Left lung (tissue), 10 donors: ENCODE data around the gene CFAP73. TPM values are rescaled to one million over a fixed set of nuclear protein-coding genes. Genes with fewer than 3 reads are reported as not detected.

Experiments used
- ATAC-seq: fragments of 200-7000 bp; cut with Tn5 transposase; one replicate; pipeline ENCODE4 v1.9.1; 2020; ENCODE audit warnings: moderate library complexity
- DNase-seq, 4 donors: peaks; one replicate each; pipeline ENCODE4 v3.0.0-alpha.2; 2013 to 2020
- H3K27ac ChIP-seq, 2 donors: fragments of 200-600 bp; sonication (generic) in 1 of 2; one replicate each; pipeline versions ENCODE4 v1.5.0 to v1.8.0; 2020 to 2021
- H3K27me3 ChIP-seq, 2 donors: fragments of 200-600 bp; sonication (generic) in 1 of 2; one replicate each; pipeline versions ENCODE4 v1.5.0 to v1.8.0; 2020 to 2021
- H3K36me3 ChIP-seq, 2 donors: fragments of 200-600 bp; sonication (generic) in 1 of 2; one replicate each; pipeline versions ENCODE4 v1.5.0 to v1.8.0; 2020 to 2021
- H3K4me1 ChIP-seq, 2 donors: fragments of 200-600 bp; one replicate each; pipeline ENCODE4 v1.8.0; 2021
- H3K4me3 ChIP-seq, 2 donors: fragments of 200-600 bp; sonication (generic) in 1 of 2; one replicate each; pipeline versions ENCODE4 v1.5.0 to v1.8.0; 2020 to 2021; ENCODE audit warnings: mild to moderate bottlenecking in 1 of 2
- H3K9me3 ChIP-seq, 2 donors: fragments of 200-600 bp; sonication (generic) in 1 of 2; one replicate each; pipeline versions ENCODE4 v1.5.0 to v1.8.0; 2020 to 2021
- CTCF ChIP-seq, 2 donors: fragments of 200-600 bp; sonication (generic) in 1 of 2; IDR thresholded peaks; one replicate each; pipeline versions ENCODE4 v1.5.0 to v1.8.0; 2021; ENCODE audit warnings: antibody characterized with exemption in 2 of 2
- intact Hi-C, 2 donors: fragments of 100-400 bp; cut with DNase I; formaldehyde crosslinking; loops; one replicate each; pipeline versions ENCODE4 v1.11.2 to v1.14.2; 2022
- polyA plus RNA-seq, 6 donors: library from polyadenylated mRNA; unstranded; fragments of 120-200 nt; gene quantifications; one replicate each; pipeline ENCODE4 v1.2.1, GENCODE V29; 2013; ENCODE audit not compliant: insufficient read length in 6 of 6
- total RNA-seq, 2 donors: library from RNA; stranded (reverse); fragmentation: NEBNext Ultra II Directional; extraction: Animal tissue kit (Norgen Biotek cat#: 25700); gene quantifications; one replicate each; pipeline ENCODE4 v1.2.1, GENCODE V29; 2021
- donor health status: DM: no; HTN: yes; CAD: no.
- donor health status: DM: no; HTN: no; CAD: no.

Gene CFAP73
- total and polyA plus RNA-seq, 8 donors: 0.66 to 5.4 (median 3.6) TPM; not detected in 1

- H3K4me1 ChIP-seq: peaks cover 0 to 9% of the 10 kb centered on the region in 2 donors
- TF ChIP-seq CTCF (IDR thresholded peaks at IDR 0.05): no peak
- DNase-seq (no peak), ATAC-seq (no peak)
- H3K9me3 ChIP-seq: no peaks in the 10 kb centered on the region
- H3K4me3 ChIP-seq: no peak overlapping the region
- H3K36me3 ChIP-seq: no peaks in the 10 kb centered on the region
- no peak overlapping the region for H3K27ac ChIP-seq
- intact Hi-C loops: no loop called here
- peaks cover 0 to 54% of the 10 kb centered on the region in 2 donors for H3K27me3 ChIP-seq
Observed at GRCh38 chr12:113134071-113134470, 15.5 kb upstream of the CFAP73 start.

DNA sequence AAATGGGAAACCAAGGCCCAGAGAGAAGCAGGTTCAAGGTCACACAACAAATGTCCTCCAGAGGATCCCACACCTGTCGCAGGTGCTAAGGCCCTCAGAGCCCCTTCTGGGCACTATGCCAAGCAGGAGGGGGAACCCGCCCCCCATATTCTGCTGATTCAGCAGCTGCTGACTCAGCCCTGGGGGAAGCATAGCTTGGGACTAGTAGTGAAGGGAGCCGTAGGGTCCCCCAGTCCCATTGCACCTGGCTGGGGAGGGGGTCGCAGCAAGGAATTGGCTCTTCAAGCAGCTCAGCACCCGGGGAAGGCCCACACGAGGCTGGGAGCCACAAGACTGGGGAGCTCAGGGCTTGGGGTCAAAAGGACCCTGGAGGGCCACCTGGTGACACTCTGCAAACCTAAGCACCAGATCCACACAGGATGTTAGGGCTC is 15.0 kb upstream of the CFAP73 start:
- ATAC-seq (no peak), DNase-seq (no peak)
- Histone ChIP-seq H3K4me1 (peaks cover 0 to 9% of the 10 kb centered on the region in 2 donors), H3K4me3 (no peak overlapping the region), H3K27me3 (peaks cover 0 to 51% of the 10 kb centered on the region in 2 donors), H3K27ac (no peak overlapping the region), H3K36me3 (no peaks in the 10 kb centered on the region), H3K9me3 (no peaks in the 10 kb centered on the region)
- TF ChIP-seq CTCF (IDR thresholded peaks at IDR 0.05): no peak
- intact Hi-C loops: no loop called here

- peaks cover 0 to 9% of the 10 kb centered on the region in 2 donors for H3K4me1 ChIP-seq
- ATAC-seq (peak; percentile 76), DNase-seq (no peak)
- no peaks in the 10 kb centered on the region for H3K9me3 ChIP-seq
- intact Hi-C loops: no loop called here
- no peak for TF ChIP-seq CTCF (IDR thresholded peaks at IDR 0.05)
- H3K4me3 ChIP-seq: no peak within 1 kb of the TSS
- H3K27ac ChIP-seq: no peak within 1 kb of the TSS
- H3K27me3 ChIP-seq: peaks cover 0 to 51% of the 10 kb centered on the region in 2 donors
- H3K36me3 ChIP-seq: no peaks in the 10 kb centered on the region
Observed at GRCh38 chr12:113135178-113136127, 14.1 kb upstream of the CFAP73 start, which contains the start of gene RASAL1. Gene RASAL1, minus strand, starts transcription at chr12:113135761. Its CDS starts 299 bp downstream, at chr12:113135462.

DNA sequence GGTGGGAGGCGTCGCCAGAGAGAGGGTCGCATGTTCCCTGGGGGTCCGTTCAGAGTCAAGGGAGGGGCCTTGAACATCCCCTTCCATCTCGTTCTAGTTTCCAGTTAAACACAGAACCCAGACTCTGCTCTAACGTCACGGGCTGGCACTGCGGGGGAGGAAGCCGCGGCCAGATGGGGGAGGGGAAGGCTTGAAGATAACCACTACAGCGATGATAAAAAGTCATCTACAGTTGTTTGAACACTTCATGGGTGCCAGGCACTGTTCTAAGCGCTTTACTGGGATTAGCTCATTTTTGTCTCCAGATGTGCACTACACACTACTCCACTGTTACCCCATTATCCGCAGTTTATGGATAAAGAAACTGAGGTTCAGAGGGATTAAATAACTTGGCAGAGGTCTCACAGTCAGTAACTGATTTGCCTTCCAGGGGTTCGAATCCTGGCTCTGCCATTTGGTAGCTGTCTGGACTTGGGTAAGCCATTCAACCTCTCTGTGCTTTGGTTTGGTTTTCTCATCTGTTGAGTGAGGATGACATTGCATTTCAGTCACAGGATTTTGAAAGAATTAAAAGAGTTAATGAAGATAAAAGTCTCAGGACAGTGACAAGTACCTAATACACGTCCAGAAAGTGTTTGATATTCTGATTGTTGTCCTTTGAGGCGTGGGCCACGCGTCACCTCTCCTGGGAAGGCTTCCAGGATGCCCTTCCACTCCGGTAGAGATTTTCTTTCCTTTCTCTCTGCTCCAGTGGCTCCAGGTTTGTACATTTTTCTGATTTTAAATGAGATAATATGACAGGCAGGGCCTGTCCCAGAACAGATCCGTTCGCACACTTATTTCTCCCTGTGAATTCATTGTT is 13.2 kb upstream of the CFAP73 start:
- Histone ChIP-seq H3K27me3 (peaks cover 0 to 51% of the 10 kb centered on the region in 2 donors), H3K36me3 (no peaks in the 10 kb centered on the region), H3K27ac (no peak overlapping the region), H3K4me1 (peaks cover 0 to 9% of the 10 kb centered on the region in 2 donors), H3K4me3 (no peak overlapping the region), H3K9me3 (no peaks in the 10 kb centered on the region)
- DNase-seq: no peak
- intact Hi-C loops: no loop called here
- peak; percentile 40 for ATAC-seq
- TF ChIP-seq CTCF (IDR thresholded peaks at IDR 0.05): no peak
